ENCODE results near the gene PCNX1.

DNA sequence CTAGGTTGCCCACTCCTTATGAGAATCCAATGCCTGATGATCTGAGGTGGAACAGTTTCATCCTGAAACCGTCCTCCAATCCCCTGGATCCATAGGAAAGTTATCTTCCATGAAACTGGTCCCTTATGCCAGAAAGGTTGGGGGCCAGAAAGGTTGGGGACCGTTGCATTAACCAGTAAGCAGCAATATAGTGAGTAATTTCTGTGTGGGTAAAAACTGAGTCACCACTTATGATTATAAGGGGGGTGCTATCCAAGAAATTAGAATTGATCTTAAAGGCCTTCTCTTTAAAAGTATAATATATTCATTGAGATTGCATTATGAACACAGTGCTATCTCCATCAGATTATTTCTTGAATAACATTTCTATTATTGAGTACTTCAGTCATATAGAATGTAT is 97.2 kb downstream of the PCNX1 start:
- TF ChIP-seq EZH2 (IDR thresholded peaks at IDR 0.05) (no peak), POLR2AphosphoS5 (IDR thresholded peaks at IDR 0.05; ENCODE audit: borderline replicate concordance, low read depth, low read length) (no peak)

All from SK-N-MC (cell line).